ENCODE results near the gene TAF4B. TPM values are rescaled to one million over a fixed set of nuclear protein-coding genes. Genes with fewer than 3 reads are reported as not detected.
"Not testable (repeated sequence)": the region's sequence is repeated elsewhere in the genome, so short reads cannot be mapped to it uniquely, and the experiment has no call there.

The TAF4B gene
- total RNA-seq, 4 donors from 2014 or later = 5.2 to 14.1 (median 8.1) TPM

- Histone ChIP-seq H3K9me3 (no peaks in the 10 kb centered on the region), H3K4me1 (no peaks in the 10 kb centered on the region), H3K36me3 (peaks cover 0 to 6% (median 0%) of the 10 kb centered on the region in 4 donors), H3K27ac (replicated peaks in 1 of 4) (no peak overlapping the region), H3K4me3 (no peak overlapping the region), H3K27me3 (no peaks in the 10 kb centered on the region)
- intact Hi-C loops (cut with DNase I) = no loop called here
- WGBS = 95% methylated on average over 1 of the region's 1 CpG
- no peak for DNase-seq (ENCODE audit: extremely low spot score)
- no peak for TF ChIP-seq POLR2AphosphoS5 (IDR thresholded peaks at IDR 0.05)
- TF ChIP-seq, protein P1, sequence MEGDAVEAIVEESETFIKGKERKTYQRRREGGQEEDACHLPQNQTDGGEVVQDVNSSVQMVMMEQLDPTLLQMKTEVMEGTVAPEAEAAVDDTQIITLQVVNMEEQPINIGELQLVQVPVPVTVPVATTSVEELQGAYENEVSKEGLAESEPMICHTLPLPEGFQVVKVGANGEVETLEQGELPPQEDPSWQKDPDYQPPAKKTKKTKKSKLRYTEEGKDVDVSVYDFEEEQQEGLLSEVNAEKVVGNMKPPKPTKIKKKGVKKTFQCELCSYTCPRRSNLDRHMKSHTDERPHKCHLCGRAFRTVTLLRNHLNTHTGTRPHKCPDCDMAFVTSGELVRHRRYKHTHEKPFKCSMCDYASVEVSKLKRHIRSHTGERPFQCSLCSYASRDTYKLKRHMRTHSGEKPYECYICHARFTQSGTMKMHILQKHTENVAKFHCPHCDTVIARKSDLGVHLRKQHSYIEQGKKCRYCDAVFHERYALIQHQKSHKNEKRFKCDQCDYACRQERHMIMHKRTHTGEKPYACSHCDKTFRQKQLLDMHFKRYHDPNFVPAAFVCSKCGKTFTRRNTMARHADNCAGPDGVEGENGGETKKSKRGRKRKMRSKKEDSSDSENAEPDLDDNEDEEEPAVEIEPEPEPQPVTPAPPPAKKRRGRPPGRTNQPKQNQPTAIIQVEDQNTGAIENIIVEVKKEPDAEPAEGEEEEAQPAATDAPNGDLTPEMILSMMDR (IDR thresholded peaks at IDR 0.05) = no peak
- TF ChIP-seq EP300 (IDR thresholded peaks at IDR 0.05) = no peak
- TF ChIP-seq POLR2A (IDR thresholded peaks at IDR 0.05; ENCODE audit: low read depth) = no peak
These were observed 141.2 kb downstream of the TAF4B start for GRCh38 chr18:26367425-26367824.

DNA sequence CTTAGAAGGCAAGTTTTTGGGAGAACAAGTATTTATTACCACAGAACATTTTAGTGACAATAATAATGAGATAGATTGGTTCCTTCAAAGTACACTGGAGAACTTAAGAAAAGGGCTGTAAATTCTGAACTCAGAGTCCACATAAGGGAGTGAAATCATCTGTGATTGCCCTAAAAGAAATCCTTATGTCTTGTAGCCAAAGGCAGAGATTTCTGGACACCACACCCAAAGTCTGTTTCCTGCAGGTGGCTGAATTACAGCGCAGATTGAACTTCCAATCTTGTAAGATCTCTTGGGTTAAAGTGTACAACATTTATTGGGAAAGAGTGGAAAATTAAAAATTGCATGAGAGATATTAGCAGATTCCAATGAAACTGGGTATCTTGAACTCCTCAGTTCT lies 143.8 kb downstream of the TAF4B start:
- no peak overlapping the region for H3K27ac ChIP-seq (replicated peaks in 1 of 4)
- H3K27me3 ChIP-seq = no peaks in the 10 kb centered on the region
- intact Hi-C loops (cut with DNase I) = no loop called here
- no peak overlapping the region for H3K4me3 ChIP-seq
- no peak for DNase-seq (ENCODE audit: extremely low spot score)
- no peaks in the 10 kb centered on the region for H3K4me1 ChIP-seq
- peaks cover 0 to 6% (median 0%) of the 10 kb centered on the region in 4 donors for H3K36me3 ChIP-seq
- WGBS = 54% methylated on average over 1 of the region's 1 CpG
- no peak for TF ChIP-seq POLR2AphosphoS5 (IDR thresholded peaks at IDR 0.05)
- no peak for TF ChIP-seq POLR2A (IDR thresholded peaks at IDR 0.05; ENCODE audit: low read depth)
- TF ChIP-seq EP300 (IDR thresholded peaks at IDR 0.05) = no peak
- TF ChIP-seq, protein P1 (IDR thresholded peaks at IDR 0.05) = no peak
- no peaks in the 10 kb centered on the region for H3K9me3 ChIP-seq

DNA sequence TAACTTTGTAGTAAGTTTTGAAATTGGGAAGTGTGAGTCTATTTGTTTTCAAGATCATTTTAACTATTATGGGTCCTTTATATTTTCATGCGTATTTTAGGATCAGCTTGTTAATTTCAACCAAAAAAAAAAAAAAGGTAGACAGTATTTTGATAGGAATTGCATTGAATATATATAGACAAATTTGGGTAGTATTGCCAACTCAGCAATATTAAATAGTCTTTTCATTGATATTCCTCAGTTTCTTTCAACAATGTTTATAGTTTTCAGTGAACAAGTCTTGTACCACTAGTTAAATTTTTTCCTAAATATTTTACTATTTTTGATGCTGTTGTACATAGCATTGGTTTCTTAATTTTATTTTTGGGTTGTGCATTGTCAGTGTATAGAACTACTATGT lies 149.9 kb downstream of the TAF4B start:
- H3K9me3 ChIP-seq = no peaks in the 10 kb centered on the region
- WGBS = 91% methylated on average over 1 of the region's 1 CpG
- H3K36me3 ChIP-seq = no peaks in the 10 kb centered on the region
- DNase-seq (ENCODE audit: extremely low spot score) = no peak
- intact Hi-C loops (cut with DNase I) = no loop called here
- H3K4me1 ChIP-seq = no peaks in the 10 kb centered on the region
- no peak overlapping the region for H3K27ac ChIP-seq (replicated peaks in 1 of 4)
- no peaks in the 10 kb centered on the region for H3K27me3 ChIP-seq
- TF ChIP-seq EP300 (IDR thresholded peaks at IDR 0.05) (no peak), POLR2A (IDR thresholded peaks at IDR 0.05; ENCODE audit: low read depth) (no peak), POLR2AphosphoS5 (IDR thresholded peaks at IDR 0.05) (no peak)
- TF ChIP-seq, protein P1 (IDR thresholded peaks at IDR 0.05) = no peak
- H3K4me3 ChIP-seq = no peak overlapping the region

- intact Hi-C loops (cut with DNase I) = no loop called here
- Histone ChIP-seq H3K27ac (replicated peaks in 1 of 4) (no peak overlapping the region), H3K4me3 (no peak overlapping the region), H3K9me3 (no peaks in the 10 kb centered on the region), H3K27me3 (no peaks in the 10 kb centered on the region), H3K36me3 (no peaks in the 10 kb centered on the region), H3K4me1 (peaks cover 0 to 3% (median 0%) of the 10 kb centered on the region in 4 donors)
- no peak for TF ChIP-seq EP300 (IDR thresholded peaks at IDR 0.05)
- TF ChIP-seq POLR2AphosphoS5 (IDR thresholded peaks at IDR 0.05) = no peak
- TF ChIP-seq, protein P1 (IDR thresholded peaks at IDR 0.05) = no peak
- no peak for TF ChIP-seq POLR2A (IDR thresholded peaks at IDR 0.05; ENCODE audit: low read depth)
- no peak for DNase-seq (ENCODE audit: extremely low spot score)
These were observed 152.5 kb downstream of the TAF4B start for GRCh38 chr18:26378701-26379100.

DNA sequence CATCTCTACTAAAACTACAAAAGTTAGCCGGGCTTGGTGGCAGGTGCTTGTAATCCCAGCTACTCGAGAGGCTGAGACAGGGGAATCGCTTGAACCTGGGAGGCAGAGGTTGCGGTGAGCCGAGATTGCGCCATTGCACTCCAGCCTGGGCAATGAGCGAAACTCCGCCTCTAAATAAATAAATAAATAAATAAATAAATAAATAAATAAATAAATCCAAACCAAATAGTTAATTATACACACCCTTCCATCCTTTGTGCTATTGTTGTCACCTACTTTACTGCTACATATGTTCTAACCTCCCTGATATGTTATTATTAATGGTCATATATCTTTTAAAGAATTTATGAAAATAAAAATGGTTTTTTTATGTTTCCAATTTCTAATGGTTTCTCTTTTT lies 155.3 kb downstream of the TAF4B start:
- H3K27me3 ChIP-seq; H3K36me3 ChIP-seq; H3K9me3 ChIP-seq; DNase-seq (ENCODE audit: extremely low spot score); H3K27ac ChIP-seq (replicated peaks in 1 of 4); H3K4me3 ChIP-seq: not testable (repeated sequence)
- H3K4me1 ChIP-seq = peaks cover 6 to 18% (median 12%) of the 10 kb centered on the region in 4 donors
- intact Hi-C loops (cut with DNase I) = loop anchor here (10.0 kb wide), 1 partner anchor 163 kb away; the partner anchor contains the start of gene KCTD1
- 99% methylated on average over 8 of the region's 8 CpGs for WGBS
